ENCODE results near the gene MED27. TPM values are rescaled to one million over a fixed set of nuclear protein-coding genes. Genes with fewer than 3 reads are reported as not detected.
A peak's percentile ranks its signal among the peaks of the same experiment; 100 is the strongest.

Gene MED27
- total and polyA plus RNA-seq, 2 of the 8 experiments (the other 6 are each of a cell fraction or from before 2014, with no cell fraction given): 29.9 to 56.5 TPM

DNA sequence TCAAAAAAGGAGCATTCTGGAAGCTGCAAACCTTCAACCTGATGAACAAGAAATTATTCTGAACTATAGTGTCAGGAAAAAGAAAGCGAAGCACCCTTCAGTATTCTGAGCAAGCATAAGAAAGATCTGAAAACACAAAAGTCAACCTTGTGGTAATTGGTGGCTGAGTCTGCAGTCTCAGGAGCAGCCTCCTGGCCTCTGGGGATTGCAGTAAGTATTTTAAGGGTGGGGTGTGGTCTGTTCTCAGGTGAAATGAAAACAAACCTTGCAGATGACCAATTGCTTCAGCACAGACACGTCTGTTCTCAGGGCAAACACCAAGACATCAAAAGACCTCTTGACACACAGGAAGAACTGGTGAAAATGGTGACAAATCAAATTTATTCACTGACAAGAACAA lies 192.0 kb downstream of the MED27 start:
- Histone ChIP-seq H3K4me3 (ENCODE audit: extremely low read depth in 1 of 4, insufficient read depth in 2 of 4, low read depth in 3 of 4, low read length in 4 of 4) (no peak overlapping the region), H3K27ac (ENCODE audit: low read depth, low read length) (no peak overlapping the region), H2AK5ac (ENCODE audit: low read depth, low read length) (no peak overlapping the region), H2BK15ac (ENCODE audit: low read length) (no peak overlapping the region), H4K5ac (ENCODE audit: insufficient read length, low read depth, low read length) (no peak overlapping the region), H3K14ac (ENCODE audit: insufficient read length) (no peak overlapping the region), H3K23ac (ENCODE audit: insufficient read length) (no peak overlapping the region), H3K9me3 (ENCODE audit: insufficient read depth in 2 of 2, low read depth in 1 of 2, low read length in 1 of 2) (no peaks in the 10 kb centered on the region), H4K20me1 (replicated peaks in 1 of 2; ENCODE audit: control insufficient read depth in 1 of 2, insufficient read depth in 2 of 2, low read length in 2 of 2) (no peaks in the 10 kb centered on the region), H2BK12ac (ENCODE audit: low read depth, low read length) (0 out of 2 replicates have a peak overlapping the region, but pooled peaks have one; percentile 50), H2BK5ac (ENCODE audit: low read depth, low read length) (no peak overlapping the region), H3K4me1 (replicated peaks in 1 of 4; ENCODE audit: control insufficient read depth in 3 of 4, insufficient read depth in 4 of 4, low read length in 3 of 4) (peaks cover 2 to 29% (median 21%) of the 10 kb centered on the region in 4 experiments), H3K27me3 (replicated peaks in 1 of 4; ENCODE audit: control insufficient read depth in 3 of 4, extremely low read depth in 1 of 4, insufficient read depth in 3 of 4, low read length in 3 of 4) (no peaks in the 10 kb centered on the region), H3K4ac (replicated peaks; ENCODE audit: insufficient read length, low read depth, low read length) (no peak overlapping the region), H3K56ac (replicated peaks; ENCODE audit: insufficient read length, low read depth, low read length) (no peak overlapping the region), H3K9ac (replicated peaks in 1 of 4; ENCODE audit: extremely low read depth in 1 of 4, low read depth in 3 of 4, low read length in 3 of 4) (no peak overlapping the region; a peak in 1 of 7 replicates), H3K36me3 (ENCODE audit: control insufficient read depth in 2 of 4, insufficient read depth in 4 of 4, low read length in 3 of 4) (0 out of 8 replicates have a peak, but pooled peaks cover 0 to 3% (median 0%) of the 10 kb centered on the region in 4 experiments), H3K79me1 (ENCODE audit: low read depth, low read length) (no peaks in the 10 kb centered on the region), H2BK20ac (ENCODE audit: low read length) (no peak overlapping the region), H2BK120ac (replicated peaks; ENCODE audit: low read depth, low read length) (no peak overlapping the region), H3K23me2 (ENCODE audit: low read depth, low read length) (no peaks in the 10 kb centered on the region), H4K8ac (ENCODE audit: extremely low read depth, insufficient read depth, low read length) (no peak overlapping the region), H3K4me2 (ENCODE audit: insufficient read depth in 1 of 2, low read depth in 2 of 2, low read length in 2 of 2) (no peak overlapping the region), H3K18ac (ENCODE audit: extremely low read depth, low read length) (0 out of 2 replicates have a peak overlapping the region, but pooled peaks have one; percentile 13), H2AFZ (ENCODE audit: low read length) (no peak overlapping the region), H3K79me2 (ENCODE audit: control insufficient read depth in 1 of 2, insufficient read depth in 2 of 2, low read length in 2 of 2) (no peaks in the 10 kb centered on the region), H4K91ac (replicated peaks; ENCODE audit: insufficient read length, low read length) (no peak overlapping the region)
- 89% methylated on average over 2 of the region's 2 CpGs; no CpG with 5 or more reads in 1 of the 2 experiments for WGBS, 2 experiments (ENCODE audit: extremely low coverage in 1 of 2, insufficient coverage in 1 of 2, insufficient read length in 1 of 2, insufficient replicate concordance in 2 of 2, low coverage in 1 of 2, low lambda C conversion rate in 2 of 2, missing lambda C conversion rate in 1 of 2)
- FAIRE-seq (no peak), DNase-seq (ENCODE audit: low read depth in 1 of 2, low spot score in 2 of 2) (no peak)
- POLR2A ChIA-PET (ENCODE audit: partially characterized antibody): no interaction called here
- TF ChIP-seq SUZ12 (IDR thresholded peaks at IDR 0.05; ENCODE audit: low read length) (no peak), JUND (IDR thresholded peaks at IDR 0.05; ENCODE audit: low read length) (no peak), CBX5 (IDR thresholded peaks at IDR 0.05; ENCODE audit: low read depth, low read length) (no peak), RXRA (IDR thresholded peaks at IDR 0.05; ENCODE audit: insufficient read depth, low read depth, low read length) (no peak), EGR1 (IDR thresholded peaks at IDR 0.05; ENCODE audit: borderline replicate concordance, low read depth, low read length) (no peak), YY1 (IDR thresholded peaks at IDR 0.05; ENCODE audit: low read depth, low read length) (no peak), EP300 (IDR thresholded peaks at IDR 0.05; ENCODE audit: borderline replicate concordance in 1 of 2, low read depth in 2 of 2, low read length in 2 of 2) (no peak), SIN3A (conservative IDR thresholded peaks at IDR 0.05 in 1 of 2, IDR thresholded peaks at IDR 0.05 in 1 of 2; ENCODE audit: low read depth in 1 of 2, low read length in 2 of 2) (no peak), TAF7 (optimal IDR thresholded peaks at IDR 0.05; ENCODE audit: borderline replicate concordance, low read depth, low read length) (no peak), TEAD4 (IDR thresholded peaks at IDR 0.05; ENCODE audit: low read depth, low read length) (no peak), RFX5 (IDR thresholded peaks at IDR 0.05; ENCODE audit: borderline replicate concordance, low read depth, low read length) (no peak)
- CTCF ChIA-PET (ENCODE audit: partially characterized antibody): interaction anchor here (1.7 to 5.5 kb wide), 2 partner anchors 14 to 67 kb away, joined by 5 to 25 read pairs; no protein-coding TSS in a partner anchor
